Liver (tissue), 3 donors: Measurements from ENCODE around the gene C9orf50.

ENCODE experiments used
- CTCF ChIP-seq: fragments of 150-350 bp; IDR thresholded peaks from 2 replicates; pipeline ENCODE4 v1.5.1; 2017; ENCODE audit warnings: improper control_type of control experiment, low read depth, low read length; ENCODE audit not compliant: missing input control
- GABPA ChIP-seq, 2 donors: IDR thresholded peaks in 1 of 2; conservative IDR thresholded peaks in 1 of 2; 2 replicates each; pipeline ENCODE4 v1.6.1; 2016; ENCODE audit warnings: antibody characterized with exemption in 2 of 2, mild to moderate bottlenecking in 1 of 2, moderate library complexity in 1 of 2
- HNF4A ChIP-seq, 2 donors: conservative IDR thresholded peaks; 2 replicates each; pipeline ENCODE4 v1.6.1; 2016; ENCODE audit warnings: antibody characterized with exemption in 2 of 2, mild to moderate bottlenecking in 2 of 2
- JUND ChIP-seq, 2 donors: IDR thresholded peaks; 2 replicates each; pipeline ENCODE4 v1.6.1; 2016; ENCODE audit warnings: antibody characterized with exemption in 2 of 2
- NR2F2 ChIP-seq: IDR thresholded peaks from 2 replicates; pipeline ENCODE4 v1.6.1; 2016; ENCODE audit warnings: antibody characterized with exemption
- RAD21 ChIP-seq, 2 donors: IDR thresholded peaks; 2 replicates each; pipeline ENCODE4 v1.6.1; 2016; ENCODE audit warnings: antibody characterized with exemption in 2 of 2, mild to moderate bottlenecking in 2 of 2
- SP1 ChIP-seq: IDR thresholded peaks from 2 replicates; pipeline ENCODE4 v1.6.1; 2018; ENCODE audit warnings: antibody characterized with exemption, mild to moderate bottlenecking
- YY1 ChIP-seq: IDR thresholded peaks from 2 replicates; pipeline ENCODE4 v1.6.1; 2016; ENCODE audit warnings: antibody characterized with exemption, mild to moderate bottlenecking
- TF ChIP-seq, protein P1 (sequence below): IDR thresholded peaks from 2 replicates; pipeline ENCODE4 v1.6.1; 2016; ENCODE audit warnings: antibody characterized with exemption, mild to moderate bottlenecking
- TF ChIP-seq, protein P2 (sequence below): IDR thresholded peaks from 2 replicates; pipeline ENCODE4 v1.6.1; 2016; ENCODE audit warnings: antibody characterized with exemption
- donor health status: healthy.
- donor health status: healthy.

DNA sequence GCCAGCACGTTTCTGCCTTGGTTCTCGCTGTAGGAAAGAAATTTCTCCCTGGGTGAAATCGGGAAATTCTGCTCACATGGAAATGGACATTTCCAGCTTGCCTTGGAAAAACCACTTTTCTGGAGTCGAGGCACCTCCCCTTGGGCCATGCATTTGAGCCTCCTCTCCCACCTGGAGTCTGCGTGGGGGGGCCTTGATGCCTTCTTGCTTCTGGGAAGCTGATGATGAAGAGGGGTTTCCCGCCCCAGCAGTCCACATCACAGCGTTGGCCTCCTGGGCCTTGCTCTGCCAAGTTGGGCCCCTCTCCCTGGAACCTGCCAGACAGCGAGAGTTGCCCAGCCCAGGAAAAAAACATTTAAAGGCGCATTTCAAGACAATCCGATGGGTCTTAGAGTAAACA is 22.8 kb upstream of the C9orf50 start:
- TF ChIP-seq CTCF (no peak), NR2F2 (no peak), RAD21 (IDR thresholded peaks at IDR 0.05) (no peak), SP1 (no peak), GABPA (IDR thresholded peaks at IDR 0.05 in 1 of 2, conservative IDR thresholded peaks at IDR 0.05 in 1 of 2) (no peak), JUND (IDR thresholded peaks at IDR 0.05) (no peak), YY1 (no peak), HNF4A (conservative IDR thresholded peaks at IDR 0.05) (no peak)
- TF ChIP-seq, protein P1, sequence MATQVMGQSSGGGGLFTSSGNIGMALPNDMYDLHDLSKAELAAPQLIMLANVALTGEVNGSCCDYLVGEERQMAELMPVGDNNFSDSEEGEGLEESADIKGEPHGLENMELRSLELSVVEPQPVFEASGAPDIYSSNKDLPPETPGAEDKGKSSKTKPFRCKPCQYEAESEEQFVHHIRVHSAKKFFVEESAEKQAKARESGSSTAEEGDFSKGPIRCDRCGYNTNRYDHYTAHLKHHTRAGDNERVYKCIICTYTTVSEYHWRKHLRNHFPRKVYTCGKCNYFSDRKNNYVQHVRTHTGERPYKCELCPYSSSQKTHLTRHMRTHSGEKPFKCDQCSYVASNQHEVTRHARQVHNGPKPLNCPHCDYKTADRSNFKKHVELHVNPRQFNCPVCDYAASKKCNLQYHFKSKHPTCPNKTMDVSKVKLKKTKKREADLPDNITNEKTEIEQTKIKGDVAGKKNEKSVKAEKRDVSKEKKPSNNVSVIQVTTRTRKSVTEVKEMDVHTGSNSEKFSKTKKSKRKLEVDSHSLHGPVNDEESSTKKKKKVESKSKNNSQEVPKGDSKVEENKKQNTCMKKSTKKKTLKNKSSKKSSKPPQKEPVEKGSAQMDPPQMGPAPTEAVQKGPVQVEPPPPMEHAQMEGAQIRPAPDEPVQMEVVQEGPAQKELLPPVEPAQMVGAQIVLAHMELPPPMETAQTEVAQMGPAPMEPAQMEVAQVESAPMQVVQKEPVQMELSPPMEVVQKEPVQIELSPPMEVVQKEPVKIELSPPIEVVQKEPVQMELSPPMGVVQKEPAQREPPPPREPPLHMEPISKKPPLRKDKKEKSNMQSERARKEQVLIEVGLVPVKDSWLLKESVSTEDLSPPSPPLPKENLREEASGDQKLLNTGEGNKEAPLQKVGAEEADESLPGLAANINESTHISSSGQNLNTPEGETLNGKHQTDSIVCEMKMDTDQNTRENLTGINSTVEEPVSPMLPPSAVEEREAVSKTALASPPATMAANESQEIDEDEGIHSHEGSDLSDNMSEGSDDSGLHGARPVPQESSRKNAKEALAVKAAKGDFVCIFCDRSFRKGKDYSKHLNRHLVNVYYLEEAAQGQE: no peak
- TF ChIP-seq, protein P2, sequence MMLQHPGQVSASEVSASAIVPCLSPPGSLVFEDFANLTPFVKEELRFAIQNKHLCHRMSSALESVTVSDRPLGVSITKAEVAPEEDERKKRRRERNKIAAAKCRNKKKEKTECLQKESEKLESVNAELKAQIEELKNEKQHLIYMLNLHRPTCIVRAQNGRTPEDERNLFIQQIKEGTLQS: no peak
